Measurements from ENCODE around the gene RING1. TPM values are rescaled to one million over a fixed set of nuclear protein-coding genes. Genes with fewer than 3 reads are reported as not detected.

Gene RING1
- total RNA-seq, 4 donors from 2014 or later, result 10.9 to 20.6 (median 13.9) TPM

GRCh38 chr6:33172688-33173534, 35.4 kb upstream of the RING1 start:
- H3K27ac ChIP-seq, result no peak overlapping the region
- H3K36me3 ChIP-seq, result no peaks in the 10 kb centered on the region
- no peaks in the 10 kb centered on the region for H3K4me1 ChIP-seq
- 24 to 48% methylated on average over 4 to 6 of the region's 16 CpGs for WGBS, 2 donors
- no peak overlapping the region for H3K4me3 ChIP-seq
- no peaks in the 10 kb centered on the region for H3K9me3 ChIP-seq
- peaks cover 0 to 8% (median 0%) of the 10 kb centered on the region in 4 donors for H3K27me3 ChIP-seq
- intact Hi-C loops (cut with DNase I), result no loop called here
- TF ChIP-seq POLR2A (IDR thresholded peaks at IDR 0.05) (no peak), CTCF (IDR thresholded peaks at IDR 0.05) (peak in 5 of 6 experiments; percentile 51 to 81 (median 63))
- DNase-seq, result no peak

GRCh38 chr6:33173535-33174180, 34.6 kb upstream of the RING1 start:
- no peaks in the 10 kb centered on the region for H3K4me1 ChIP-seq
- peaks cover 0 to 8% (median 0%) of the 10 kb centered on the region in 4 donors for H3K27me3 ChIP-seq
- whole genome bisulfite sequencing, 2 donors, result 65 to 81% methylated on average over 3 to 5 of the region's 11 CpGs
- H3K27ac ChIP-seq, result no peak overlapping the region
- H3K9me3 ChIP-seq, result no peaks in the 10 kb centered on the region
- H3K4me3 ChIP-seq, result no peak overlapping the region
- no peak for DNase-seq
- H3K36me3 ChIP-seq, result no peaks in the 10 kb centered on the region
- intact Hi-C loops (cut with DNase I), result no loop called here
- TF ChIP-seq POLR2A (IDR thresholded peaks at IDR 0.05) (no peak), CTCF (IDR thresholded peaks at IDR 0.05) (no peak)

GRCh38 chr6:33174784-33175183, 33.5 kb upstream of the RING1 start:
- TF ChIP-seq POLR2A (IDR thresholded peaks at IDR 0.05), result no peak
- TF ChIP-seq CTCF (IDR thresholded peaks at IDR 0.05), result no peak
- 83 to 85% methylated on average over 1 to 2 of the region's 4 CpGs for WGBS, 2 donors

GRCh38 chr6:33175436-33176069, 32.7 kb upstream of the RING1 start:
- Histone ChIP-seq H3K36me3 (no peaks in the 10 kb centered on the region), H3K4me1 (no peaks in the 10 kb centered on the region), H3K9me3 (no peaks in the 10 kb centered on the region), H3K27me3 (peaks cover 0 to 8% (median 0%) of the 10 kb centered on the region in 4 donors), H3K27ac (no peak overlapping the region), H3K4me3 (no peak overlapping the region)
- no peak for TF ChIP-seq CTCF (IDR thresholded peaks at IDR 0.05)
- no peak for TF ChIP-seq POLR2A (IDR thresholded peaks at IDR 0.05)
- no peak for DNase-seq
- 72% methylated on average over 6 of the region's 10 CpGs; no CpG with 5 or more reads in 1 of the 2 donors for WGBS, 2 donors
- intact Hi-C loops (cut with DNase I), result no loop called here

More at GRCh38 chr6:33174784-33175183, 33.5 kb upstream of the RING1 start:
- H3K4me3 ChIP-seq, result no peak overlapping the region
- no peaks in the 10 kb centered on the region for H3K9me3 ChIP-seq
- no peak for DNase-seq
- H3K4me1 ChIP-seq, result no peaks in the 10 kb centered on the region
- H3K27me3 ChIP-seq, result peaks cover 0 to 8% (median 0%) of the 10 kb centered on the region in 4 donors
- intact Hi-C loops (cut with DNase I), result no loop called here
- no peak overlapping the region for H3K27ac ChIP-seq
- no peaks in the 10 kb centered on the region for H3K36me3 ChIP-seq
